NCI-H446 treated with DMSO at 0.1 percent for 48 hours (cell line): ENCODE data around the gene CASP10.
A peak's percentile ranks its signal among the peaks of the same experiment; 100 is the strongest.
"Not testable (repeated sequence)": the region's sequence is repeated elsewhere in the genome, so short reads cannot be mapped to it uniquely, and the experiment has no call there.

ENCODE experiments used
- DNase-seq: peaks from one replicate; lab custom pipeline; 2025; lab: John Stamatoyannopoulos, UW

CASP10 gene

GRCh38 chr2:201233192-201233811, 50.4 kb downstream of the CASP10 start:
- no peak for DNase-seq

DNA sequence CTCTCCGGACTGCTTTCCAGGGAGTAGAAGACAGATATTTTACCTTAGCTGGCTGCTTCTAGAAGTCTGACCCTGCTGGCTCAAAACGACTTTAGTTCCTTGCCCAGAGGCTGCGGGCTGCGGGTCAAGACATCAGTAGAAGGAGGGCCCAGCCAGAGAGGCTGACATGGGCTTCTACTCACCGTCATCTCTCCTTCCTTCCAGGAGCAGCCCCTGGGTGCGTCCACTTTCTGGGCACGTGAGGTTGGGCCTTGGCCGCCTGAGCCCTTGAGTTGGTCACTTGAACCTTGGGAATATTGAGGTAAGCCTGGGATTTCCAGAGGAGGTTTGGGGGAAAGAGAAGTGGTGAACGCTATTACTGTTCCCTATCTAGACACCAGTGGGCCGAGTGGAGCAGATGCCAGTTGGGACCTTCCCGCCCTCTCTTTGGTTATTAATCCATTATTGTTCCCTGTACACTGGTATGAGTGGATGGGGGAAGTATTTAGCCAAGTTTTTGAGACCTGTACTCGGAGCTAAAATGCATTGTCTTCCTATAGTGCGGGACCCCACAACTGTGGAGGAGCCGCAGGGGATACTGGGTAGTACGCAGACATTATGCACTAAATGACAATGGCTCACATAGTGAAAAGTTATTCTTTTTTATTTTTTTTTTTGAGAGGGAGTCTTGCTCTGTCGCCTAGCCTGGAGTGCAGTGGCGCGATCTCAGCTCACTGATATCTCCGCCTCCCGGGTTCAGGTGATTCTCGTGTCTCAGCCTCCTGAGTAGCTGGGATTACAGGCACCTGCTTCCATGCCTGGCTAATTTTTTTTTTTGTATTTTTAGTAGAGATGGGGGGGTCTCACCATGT, 51.1 kb downstream of the CASP10 start:
- no peak for DNase-seq

- DNase-seq = no peak
Observed at GRCh38 chr2:201234663-201235135, 51.8 kb downstream of the CASP10 start.

GRCh38 chr2:201235860-201236811, 53.2 kb downstream of the CASP10 start:
- DNase-seq = peak; percentile 17

DNA sequence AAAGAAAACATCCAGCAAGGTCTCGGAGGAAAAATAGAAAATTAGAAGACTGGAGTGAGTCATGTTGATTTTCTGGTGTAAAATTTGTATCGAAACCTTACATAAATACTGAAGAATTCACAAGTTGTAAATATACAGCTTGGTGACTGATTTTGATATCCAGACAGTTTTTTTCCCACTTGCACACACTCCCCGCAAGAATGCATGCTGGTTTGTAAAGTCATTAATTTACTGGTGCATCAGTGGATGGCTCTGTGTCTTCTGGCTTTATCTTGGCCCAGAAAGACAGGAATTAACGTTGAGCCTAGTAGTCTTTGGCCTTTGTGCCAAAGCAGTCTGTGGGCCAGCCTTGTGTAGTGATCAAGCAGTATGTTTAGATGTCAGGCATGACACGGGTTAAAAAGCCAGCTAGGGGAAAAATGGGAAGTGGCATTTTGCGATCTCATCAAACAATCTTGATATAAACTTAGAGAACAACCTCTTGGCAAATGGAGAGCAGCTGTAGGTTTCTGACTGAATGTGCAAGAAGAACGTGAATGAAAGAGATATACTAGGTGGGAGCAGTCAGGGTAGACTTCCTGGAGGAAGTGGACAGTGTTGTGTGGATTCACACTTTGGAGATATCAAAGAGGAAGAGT, 54.7 kb downstream of the CASP10 start:
- no peak for DNase-seq

- DNase-seq = not testable (repeated sequence)
Observed at GRCh38 chr2:201239167-201239935, 56.4 kb downstream of the CASP10 start.

DNA sequence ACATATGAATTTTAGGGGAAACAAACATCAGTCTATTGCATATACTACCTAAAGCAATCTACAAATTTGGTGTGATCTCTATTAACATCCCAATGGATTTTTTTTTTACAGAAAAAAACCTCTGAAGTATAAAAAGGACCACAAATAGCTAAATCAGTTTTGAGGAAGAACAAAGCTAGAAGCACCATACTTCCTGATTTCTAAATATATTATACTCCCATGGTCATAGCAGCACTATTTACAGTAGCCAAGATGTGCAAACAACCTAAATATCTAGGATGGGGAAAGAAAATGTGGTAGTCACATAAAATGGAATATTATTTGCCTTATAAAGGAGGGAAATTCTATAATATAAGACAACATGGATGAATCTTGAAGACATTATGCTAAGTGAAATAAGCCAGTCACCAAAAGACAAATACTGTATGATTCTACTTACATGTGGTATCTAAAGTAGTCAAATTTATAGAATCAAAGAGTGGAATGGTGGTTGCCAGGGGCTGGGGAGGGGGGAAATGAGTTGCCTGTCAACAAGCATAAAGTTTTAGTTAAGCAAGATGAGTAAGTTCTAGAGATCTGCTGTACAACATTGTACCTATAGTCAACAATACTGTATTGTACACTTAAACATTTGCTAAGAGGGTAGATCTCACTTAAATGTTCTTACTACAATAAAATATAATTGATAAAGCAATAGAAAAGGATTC, 59.8 kb downstream of the CASP10 start:
- DNase-seq = no peak

DNA sequence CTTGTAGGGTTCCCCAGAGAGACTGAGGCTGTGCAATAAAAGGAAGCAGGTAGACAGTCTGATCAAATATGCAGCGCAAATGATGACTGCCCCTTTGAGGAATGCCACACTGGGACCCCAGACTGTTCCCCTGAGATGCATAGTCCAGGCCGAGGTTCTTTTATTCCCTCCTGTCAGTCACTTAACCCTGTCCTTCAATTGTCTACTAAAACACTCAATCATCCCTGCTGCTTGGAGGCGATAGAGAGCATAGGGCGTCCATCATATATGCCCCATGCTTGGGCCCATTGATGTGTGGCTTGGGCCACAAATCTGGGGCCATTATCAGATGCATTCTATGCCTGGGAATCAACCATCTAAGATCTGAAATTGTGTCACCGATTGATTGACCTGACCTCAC, 61.9 kb downstream of the CASP10 start:
- no peak for DNase-seq

DNA sequence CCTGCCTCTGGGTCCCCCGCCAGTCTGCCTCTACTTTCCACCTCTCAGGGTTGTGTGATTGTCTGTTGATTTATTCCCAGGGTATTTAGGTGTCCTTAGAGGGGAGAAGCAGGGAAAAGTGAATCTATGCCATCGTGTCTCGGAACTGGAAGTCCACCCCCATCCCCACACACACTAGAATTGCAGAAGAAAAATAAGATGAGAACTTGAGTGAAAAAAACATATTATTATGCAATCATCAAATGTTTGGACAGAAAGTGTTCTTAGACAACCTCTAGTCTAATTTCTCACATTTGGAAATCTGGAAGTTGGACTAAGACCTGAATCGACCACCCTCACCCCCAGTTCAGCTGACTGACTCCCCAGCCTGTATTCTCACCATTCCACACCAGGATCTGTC, 63.3 kb downstream of the CASP10 start:
- DNase-seq = no peak

- no peak for DNase-seq
Observed at GRCh38 chr2:201248288-201248844, 65.4 kb downstream of the CASP10 start.

DNA sequence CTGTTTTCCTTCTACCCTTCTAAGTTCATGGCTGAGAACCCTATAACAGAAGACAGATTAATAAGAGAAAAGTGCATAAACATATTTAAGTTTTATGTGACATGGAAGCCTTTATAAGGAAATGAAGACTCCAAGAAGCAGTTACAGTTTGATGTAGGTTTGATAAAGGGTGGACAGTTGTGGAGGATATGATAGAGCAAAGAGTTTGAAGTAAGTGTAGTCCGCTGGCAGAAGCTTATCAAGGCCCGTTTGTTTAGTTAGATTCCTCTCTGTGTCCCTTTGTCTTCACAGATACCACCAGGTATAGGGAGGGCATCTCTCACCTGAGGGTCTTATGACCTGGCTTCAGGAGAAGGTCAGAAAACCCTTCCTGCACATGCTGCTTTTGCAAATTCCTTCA, 66.9 kb downstream of the CASP10 start:
- DNase-seq = no peak

DNA sequence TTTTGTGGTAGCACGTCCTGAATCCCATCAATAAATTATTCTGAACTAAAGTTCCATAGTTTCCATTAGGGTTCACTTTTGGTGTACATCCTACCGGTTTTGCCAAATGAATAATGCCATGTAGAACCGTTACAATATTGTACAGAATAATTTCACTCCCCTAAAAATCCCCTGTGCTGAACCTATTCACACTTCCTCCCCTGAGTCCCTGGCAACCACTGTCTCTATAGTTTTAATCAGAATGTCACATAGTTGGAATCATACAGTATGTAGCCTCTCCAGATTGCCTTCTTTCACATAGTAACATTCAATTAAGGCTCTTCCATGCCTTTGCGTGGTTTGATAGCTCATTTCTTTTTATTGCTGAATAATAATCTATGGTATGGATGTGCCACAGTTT, 67.8 kb downstream of the CASP10 start:
- no peak for DNase-seq

- no peak for DNase-seq
Observed at GRCh38 chr2:201254081-201254730, 71.3 kb downstream of the CASP10 start.

GRCh38 chr2:201255408-201256033, 72.6 kb downstream of the CASP10 start:
- no peak for DNase-seq

DNA sequence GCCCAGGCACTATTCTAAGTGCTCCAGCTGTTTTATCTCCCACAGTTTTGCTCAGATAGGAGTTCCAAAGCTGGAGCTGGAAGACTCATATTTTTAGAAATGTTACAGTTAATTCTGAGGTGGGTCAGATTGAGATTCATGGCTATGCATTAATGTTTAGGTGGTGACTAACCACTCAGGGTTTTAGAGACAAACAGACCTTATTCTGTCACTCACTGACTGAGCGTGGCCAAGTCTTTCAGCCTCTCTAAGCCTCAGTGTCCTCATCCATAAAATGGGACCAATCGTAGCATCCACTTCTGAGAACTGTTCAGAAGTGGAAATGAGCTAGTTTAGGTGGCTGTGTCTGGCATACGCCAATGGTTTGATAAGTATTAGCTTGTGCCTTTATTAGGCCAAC, 73.1 kb downstream of the CASP10 start:
- no peak for DNase-seq

GRCh38 chr2:201257381-201257955, 74.5 kb downstream of the CASP10 start:
- no peak for DNase-seq

DNA sequence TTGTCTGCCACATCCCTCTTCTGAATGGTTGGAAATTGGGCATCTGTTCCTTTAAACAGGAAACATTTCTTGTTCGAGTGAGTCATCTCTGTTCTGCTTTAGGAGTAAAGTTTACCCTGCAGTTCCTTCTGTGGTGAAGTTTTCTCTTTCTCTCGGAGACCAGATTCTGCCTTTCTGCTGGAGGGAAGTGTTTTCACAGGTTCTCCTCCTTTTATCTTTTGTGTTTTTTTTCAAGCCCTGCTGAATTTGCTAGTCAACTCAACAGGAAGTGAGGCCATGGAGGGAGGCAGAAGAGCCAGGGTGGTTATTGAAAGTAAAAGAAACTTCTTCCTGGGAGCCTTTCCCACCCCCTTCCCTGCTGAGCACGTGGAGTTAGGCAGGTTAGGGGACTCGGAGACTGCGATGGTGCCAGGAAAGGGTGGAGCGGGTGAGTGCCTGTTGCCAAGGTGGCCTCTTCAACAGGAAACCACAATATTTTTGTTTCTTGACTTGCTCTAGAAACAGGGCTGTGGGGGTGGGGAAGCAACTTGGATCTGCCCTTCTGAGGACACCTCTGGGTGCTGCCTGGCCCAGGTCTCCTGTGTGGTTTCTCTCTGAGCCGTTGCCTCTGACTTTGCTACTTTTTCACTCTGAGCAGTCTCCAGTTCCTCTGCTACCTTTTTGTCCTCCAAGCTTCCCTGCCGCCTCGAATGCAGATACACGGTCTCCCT, 75.2 kb downstream of the CASP10 start:
- no peak for DNase-seq
